GM23338 (cell line): Measurements from ENCODE around the gene MCC. TPM values are rescaled to one million over a fixed set of nuclear protein-coding genes. Genes with fewer than 3 reads are reported as not detected.

Experiments
- ATAC-seq: fragments of 200-7000 bp; cut with Tn5 transposase; 3 replicates; pipeline ENCODE4 v1.9.1; 2020
- DNase-seq: peaks from one replicate; pipeline ENCODE4 v3.0.0-alpha.2; 2015; ENCODE audit warnings: low spot score
- H2AFZ ChIP-seq: fragments of 200-600 bp; sonication (generic); 2 replicates; pipeline ENCODE4 v1.8.0; 2016; ENCODE audit warnings: antibody characterized with exemption, mild to moderate bottlenecking, moderate library complexity
- H3F3A ChIP-seq: fragments of 200-600 bp; sonication (generic); replicated peaks from 2 replicates; pipeline ENCODE4 v1.8.0; 2017; ENCODE audit warnings: antibody characterized with exemption, mixed run types, low read depth
- H3K27ac ChIP-seq: fragments of 200-600 bp; sonication (generic); 2 replicates; pipeline ENCODE4 v1.6.1; 2016; ENCODE audit warnings: low read depth
- H3K27me3 ChIP-seq: fragments of 200-600 bp; sonication (generic); 2 replicates; pipeline ENCODE4 v1.8.0; 2016; ENCODE audit warnings: mild to moderate bottlenecking, mixed run types, moderate library complexity; ENCODE audit not compliant: insufficient read depth
- H3K36me3 ChIP-seq: fragments of 200-600 bp; sonication (generic); 2 replicates; pipeline ENCODE4 v1.8.0; 2016; ENCODE audit warnings: mild to moderate bottlenecking; ENCODE audit not compliant: insufficient read depth
- H3K4me1 ChIP-seq: fragments of 200-600 bp; sonication (generic); 2 replicates; pipeline ENCODE4 v1.8.0; 2016; ENCODE audit warnings: mild to moderate bottlenecking, moderate library complexity; ENCODE audit not compliant: insufficient read depth
- H3K4me2 ChIP-seq: fragments of 200-600 bp; sonication (generic); 2 replicates; pipeline ENCODE4 v1.7.1; 2017; ENCODE audit warnings: mixed run types
- H3K4me3 ChIP-seq: fragments of 200-600 bp; sonication (generic); 2 replicates; pipeline ENCODE4 v1.6.1; 2016; ENCODE audit warnings: mixed run types
- H3K79me2 ChIP-seq: fragments of 200-600 bp; sonication (generic); replicated peaks from 2 replicates; pipeline ENCODE4 v1.8.0; 2017; ENCODE audit warnings: mild to moderate bottlenecking; ENCODE audit not compliant: insufficient read depth
- H3K9me2 ChIP-seq: fragments of 200-600 bp; sonication (generic); 2 replicates; pipeline ENCODE4 v1.8.0; 2017; ENCODE audit not compliant: insufficient read depth
- H4K20me1 ChIP-seq: fragments of 200-600 bp; sonication (generic); replicated peaks from 2 replicates; pipeline ENCODE4 v1.8.0; 2017; ENCODE audit warnings: mild to moderate bottlenecking; ENCODE audit not compliant: insufficient read depth
- H3K27ac Mint-ChIP-seq: 2 replicates; pipeline ENCODE4 v1.8.0; 2020; ENCODE audit warnings: inconsistent platforms, mild to moderate bottlenecking, moderate library complexity, mixed read lengths
- H3K27me3 Mint-ChIP-seq: 3 replicates; pipeline ENCODE4 v1.8.0; 2022; ENCODE audit warnings: low read depth, mild to moderate bottlenecking, moderate library complexity, mixed read lengths, inconsistent platforms; ENCODE audit not compliant: insufficient read depth, poor library complexity
- H3K36me3 Mint-ChIP-seq: 3 replicates; pipeline ENCODE4 v1.8.0; 2021; ENCODE audit warnings: low read depth, mild to moderate bottlenecking, inconsistent platforms, moderate library complexity, mixed read lengths
- H3K4me1 Mint-ChIP-seq: 3 replicates; pipeline ENCODE4 v1.8.0; 2020; ENCODE audit warnings: mild to moderate bottlenecking, inconsistent platforms, mixed read lengths
- H3K4me3 Mint-ChIP-seq: 3 replicates; pipeline ENCODE4 v1.8.0; 2021; ENCODE audit warnings: moderate library complexity, mild to moderate bottlenecking, inconsistent platforms, mixed read lengths
- H3K9me3 Mint-ChIP-seq: 3 replicates; pipeline ENCODE4 v1.8.0; 2020; ENCODE audit warnings: moderate library complexity, mild to moderate bottlenecking, inconsistent platforms, mixed read lengths
- EZH2phosphoT487 ChIP-seq: fragments of 200-600 bp; sonication (generic); IDR thresholded peaks from one replicate; pipeline ENCODE4 v1.8.1; 2018; ENCODE audit warnings: antibody characterized with exemption; ENCODE audit not compliant: unreplicated experiment
- NANOG ChIP-seq: IDR thresholded peaks from 2 replicates; pipeline ENCODE4 v1.6.1; 2016; ENCODE audit warnings: antibody characterized with exemption, borderline replicate concordance
- STAT1 ChIP-seq: IDR thresholded peaks from one replicate; pipeline ENCODE4 v1.6.1; 2016; ENCODE audit warnings: antibody characterized with exemption; ENCODE audit not compliant: unreplicated experiment
- ZNF462 ChIP-seq: fragments of 250-450 bp; sonication (Bioruptor Pico); IDR thresholded peaks from 2 replicates; pipeline ENCODE4 v1.5.0; 2020; ENCODE audit warnings: mild to moderate bottlenecking, moderate library complexity
- polyA plus RNA-seq: library from polyadenylated mRNA; unstranded; fragments of >200 nt; fragmentation: Nextera tagmentation; extraction: Ambion mirVana; gene quantifications from 2 replicates; pipeline ENCODE4 v1.2.1, GENCODE V29; 2016
- total RNA-seq: library from RNA; depleted of rRNA; stranded (reverse); fragments of >200 nt; shearing (Covaris generic); gene quantifications from 2 replicates; pipeline ENCODE4 v1.2.3, GENCODE V29; 2014

MCC gene
- total and polyA plus RNA-seq, 2 experiments from 2014 or later, result 3.8 to 10.1 TPM

- no peak for TF ChIP-seq ZNF462
- TF ChIP-seq NANOG, result no peak
Observed at GRCh38 chr5:113266913-113267227, 221.4 kb downstream of the MCC start (continued).

- peaks cover 5% of the 10 kb centered on the region for H3K27me3 Mint-ChIP-seq
- no peak overlapping the region for H2AFZ ChIP-seq
- H3K36me3 Mint-ChIP-seq, result no peaks in the 10 kb centered on the region
- no peaks in the 10 kb centered on the region; the same call in 1 of the 2 replicates for H3K79me2 ChIP-seq
- no peak overlapping the region for H3K4me3 ChIP-seq
- no peak overlapping the region for H3K4me2 ChIP-seq
- H3K27ac Mint-ChIP-seq, result peak overlapping the region; percentile 45; the same call in 1 of the 2 replicates
- H3K27ac ChIP-seq, result no peak overlapping the region
- TF ChIP-seq EZH2phosphoT487 (no peak), STAT1 (no peak)
- ATAC-seq (peak; percentile 14; the same call in 1 of the 3 replicates), DNase-seq (no peak)
- H3K4me1 Mint-ChIP-seq, result peaks cover 69% of the 10 kb centered on the region
- no peak overlapping the region for H3K4me3 Mint-ChIP-seq
- no peaks in the 10 kb centered on the region for H3K36me3 ChIP-seq
- no peaks in the 10 kb centered on the region for H3K9me3 Mint-ChIP-seq
- H4K20me1 ChIP-seq, result no peaks in the 10 kb centered on the region
- H3F3A ChIP-seq, result no peaks in the 10 kb centered on the region
- H3K9me2 ChIP-seq, result no peaks in the 10 kb centered on the region; the same call in 1 of the 2 replicates
- peaks cover 42% of the 10 kb centered on the region for H3K4me1 ChIP-seq
- H3K27me3 ChIP-seq, result no peaks in the 10 kb centered on the region
Observed at GRCh38 chr5:113266227-113266912, 221.9 kb downstream of the MCC start.
